Measurements from ENCODE around the gene CRISP1.
"Not testable (repeated sequence)": the region's sequence is repeated elsewhere in the genome, so short reads cannot be mapped to it uniquely, and the experiment has no call there.

DNA sequence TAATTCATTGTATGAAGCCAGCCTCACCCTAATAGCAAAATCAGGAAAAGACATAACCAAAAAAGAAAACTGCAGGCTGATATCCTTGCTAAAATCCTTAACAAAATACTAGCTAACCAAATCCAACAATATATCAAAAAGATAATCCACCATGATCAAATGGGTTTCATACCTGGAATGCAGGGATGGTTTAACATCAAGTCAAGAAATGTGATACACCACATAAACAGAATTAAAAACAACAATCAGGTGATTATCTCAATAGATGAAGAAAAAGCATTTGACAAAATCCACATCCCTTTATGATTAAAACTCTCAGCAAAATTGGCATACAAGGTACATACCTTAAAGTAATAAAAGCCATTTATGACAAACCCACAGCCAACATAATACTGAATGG is 29.2 kb upstream of the CRISP1 start:
- TF ChIP-seq, protein P1, sequence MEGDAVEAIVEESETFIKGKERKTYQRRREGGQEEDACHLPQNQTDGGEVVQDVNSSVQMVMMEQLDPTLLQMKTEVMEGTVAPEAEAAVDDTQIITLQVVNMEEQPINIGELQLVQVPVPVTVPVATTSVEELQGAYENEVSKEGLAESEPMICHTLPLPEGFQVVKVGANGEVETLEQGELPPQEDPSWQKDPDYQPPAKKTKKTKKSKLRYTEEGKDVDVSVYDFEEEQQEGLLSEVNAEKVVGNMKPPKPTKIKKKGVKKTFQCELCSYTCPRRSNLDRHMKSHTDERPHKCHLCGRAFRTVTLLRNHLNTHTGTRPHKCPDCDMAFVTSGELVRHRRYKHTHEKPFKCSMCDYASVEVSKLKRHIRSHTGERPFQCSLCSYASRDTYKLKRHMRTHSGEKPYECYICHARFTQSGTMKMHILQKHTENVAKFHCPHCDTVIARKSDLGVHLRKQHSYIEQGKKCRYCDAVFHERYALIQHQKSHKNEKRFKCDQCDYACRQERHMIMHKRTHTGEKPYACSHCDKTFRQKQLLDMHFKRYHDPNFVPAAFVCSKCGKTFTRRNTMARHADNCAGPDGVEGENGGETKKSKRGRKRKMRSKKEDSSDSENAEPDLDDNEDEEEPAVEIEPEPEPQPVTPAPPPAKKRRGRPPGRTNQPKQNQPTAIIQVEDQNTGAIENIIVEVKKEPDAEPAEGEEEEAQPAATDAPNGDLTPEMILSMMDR (IDR thresholded peaks at IDR 0.05 in 8 of 11, conservative IDR thresholded peaks at IDR 0.05 in 3 of 11), result not testable (repeated sequence)
- TF ChIP-seq POLR2AphosphoS5 (IDR thresholded peaks at IDR 0.05), result not testable (repeated sequence)

Data from spleen (tissue), 7 donors.